ENCODE results near the gene RPL26.

The RPL26 gene

GRCh38 chr17:8383143-8383822 lies at the start of gene RPL26:
Gene RPL26 (minus strand): TSS chr17:8383193. CDS start chr17:8382310, 883 bp downstream.
- peak; percentile 76 to 98 (median 92) for DNase-seq

GRCh38 chr17:8430966-8431365 lies 48.0 kb upstream of the RPL26 start:
- peak in 7 of 56 donors; percentile 3 to 47 (median 18) for DNase-seq

GRCh38 chr17:8426802-8427201 lies 43.8 kb upstream of the RPL26 start:
- DNase-seq = no peak

GRCh38 chr17:8426094-8426720 lies 43.2 kb upstream of the RPL26 start:
- no peak for DNase-seq

- DNase-seq = no peak
Observed at GRCh38 chr17:8421571-8421970, 38.6 kb upstream of the RPL26 start.

- peak in 5 of 56 donors; percentile 1 to 22 (median 11) for DNase-seq
Observed at GRCh38 chr17:8420041-8420934, 37.3 kb upstream of the RPL26 start.

GRCh38 chr17:8419305-8419704 lies 36.3 kb upstream of the RPL26 start:
- no peak for DNase-seq

- no peak for DNase-seq
Observed at GRCh38 chr17:8418471-8418870, 35.5 kb upstream of the RPL26 start.

GRCh38 chr17:8417806-8418205 lies 34.8 kb upstream of the RPL26 start:
- no peak for DNase-seq

- DNase-seq = no peak
Observed at GRCh38 chr17:8413938-8414337, 30.9 kb upstream of the RPL26 start.

GRCh38 chr17:8413328-8413727 lies 30.3 kb upstream of the RPL26 start:
- DNase-seq = no peak

GRCh38 chr17:8412089-8412488 lies 29.1 kb upstream of the RPL26 start:
- no peak for DNase-seq

- DNase-seq = no peak
Observed at GRCh38 chr17:8410883-8411238, 27.9 kb upstream of the RPL26 start.

GRCh38 chr17:8409966-8410882 lies 27.2 kb upstream of the RPL26 start:
- DNase-seq = peak in 55 of 56 donors; percentile 3 to 92 (median 71)

- DNase-seq = no peak
Observed at GRCh38 chr17:8408371-8408770, 25.4 kb upstream of the RPL26 start.

GRCh38 chr17:8406174-8406573 lies 23.2 kb upstream of the RPL26 start:
- DNase-seq = no peak

GRCh38 chr17:8405499-8406016 lies 22.6 kb upstream of the RPL26 start:
- no peak for DNase-seq

GRCh38 chr17:8402921-8403536 lies 20.0 kb upstream of the RPL26 start:
- no peak for DNase-seq

- no peak for DNase-seq
Observed at GRCh38 chr17:8401107-8401506, 18.1 kb upstream of the RPL26 start.

- DNase-seq = no peak
Observed at GRCh38 chr17:8398980-8399379, 16.0 kb upstream of the RPL26 start.

All from nucleus accumbens (tissue), 56 donors.